Peyer's patch (tissue), 4 donors: Measurements from ENCODE around the gene ACOX3. TPM values are rescaled to one million over a fixed set of nuclear protein-coding genes. Genes with fewer than 3 reads are reported as not detected.
A peak's percentile ranks its signal among the peaks of the same experiment; 100 is the strongest.

ENCODE experiments used
- DNase-seq, 3 donors: peaks; one replicate each; pipeline ENCODE4 v3.0.0-alpha.2; 2017 to 2019
- H3K27ac ChIP-seq, 4 donors: fragments of 200-600 bp; sonication (generic); one replicate each; pipeline ENCODE4 v1.5.1; 2016 to 2019
- H3K27me3 ChIP-seq, 2 donors: fragments of 200-600 bp; sonication (generic); one replicate each; pipeline ENCODE4 v1.5.1; 2019
- H3K36me3 ChIP-seq, 3 donors: fragments of 200-600 bp; sonication (generic); one replicate each; pipeline ENCODE4 v1.5.1; 2016 to 2019
- H3K4me1 ChIP-seq, 4 donors: fragments of 200-600 bp; sonication (generic); one replicate each; pipeline ENCODE4 v1.5.1; 2016 to 2019
- H3K4me3 ChIP-seq, 4 donors: fragments of 200-600 bp; sonication (generic); 1 replicate in 3 of 4; 2 replicates in 1 of 4; pipeline ENCODE4 v1.5.1; 2016 to 2019; ENCODE audit warnings: mild to moderate bottlenecking in 1 of 4
- H3K9me3 ChIP-seq, 4 donors: fragments of 200-600 bp; sonication (generic); one replicate each; pipeline ENCODE4 v1.5.1; 2016 to 2019; ENCODE audit warnings: mild to moderate bottlenecking in 1 of 4
- CTCF ChIP-seq, 6 experiments: fragments of 450-650 bp in 4 of 6; fragments of 200-600 bp in 2 of 6; sonication (generic) in 1 of 6; IDR thresholded peaks; one replicate each; pipeline ENCODE4 v1.5.1; 2017 to 2019; ENCODE audit warnings: antibody characterized with exemption in 6 of 6, mild to moderate bottlenecking in 3 of 6, moderate library complexity in 1 of 6
- POLR2A ChIP-seq, 2 donors: fragments of 450-650 bp; IDR thresholded peaks; one replicate each; pipeline ENCODE4 v1.5.1; 2017; ENCODE audit warnings: antibody characterized with exemption in 2 of 2, mild to moderate bottlenecking in 2 of 2, moderate library complexity in 2 of 2
- total RNA-seq, 4 donors: library from RNA; depleted of rRNA; stranded (reverse); fragments of >200 nt; gene quantifications; one replicate each; pipeline ENCODE4 v1.1.0, GENCODE V29; 2016

The ACOX3 gene
- total RNA-seq, 4 donors from 2014 or later = 17.2 to 95.7 (median 43.7) TPM

GRCh38 chr4:8373270-8373972, 67.1 kb downstream of the ACOX3 start:
- H3K36me3 ChIP-seq = no peaks in the 10 kb centered on the region
- H3K4me1 ChIP-seq = no peaks in the 10 kb centered on the region
- H3K9me3 ChIP-seq = no peaks in the 10 kb centered on the region
- no peak for TF ChIP-seq CTCF (IDR thresholded peaks at IDR 0.05)
- no peak for TF ChIP-seq POLR2A (IDR thresholded peaks at IDR 0.05)
- no peaks in the 10 kb centered on the region for H3K27me3 ChIP-seq
- DNase-seq = peak in 1 of 3 donors; percentile 41
- H3K4me3 ChIP-seq = no peak overlapping the region
- H3K27ac ChIP-seq = no peak overlapping the region

GRCh38 chr4:8372506-8372905, 68.0 kb downstream of the ACOX3 start:
- Histone ChIP-seq H3K36me3 (no peaks in the 10 kb centered on the region), H3K4me1 (no peaks in the 10 kb centered on the region), H3K9me3 (no peaks in the 10 kb centered on the region), H3K27me3 (no peaks in the 10 kb centered on the region), H3K27ac (no peak overlapping the region), H3K4me3 (no peak overlapping the region)
- DNase-seq = peak in 1 of 3 donors; percentile 32
- TF ChIP-seq CTCF (IDR thresholded peaks at IDR 0.05) (no peak), POLR2A (IDR thresholded peaks at IDR 0.05) (no peak)

DNA sequence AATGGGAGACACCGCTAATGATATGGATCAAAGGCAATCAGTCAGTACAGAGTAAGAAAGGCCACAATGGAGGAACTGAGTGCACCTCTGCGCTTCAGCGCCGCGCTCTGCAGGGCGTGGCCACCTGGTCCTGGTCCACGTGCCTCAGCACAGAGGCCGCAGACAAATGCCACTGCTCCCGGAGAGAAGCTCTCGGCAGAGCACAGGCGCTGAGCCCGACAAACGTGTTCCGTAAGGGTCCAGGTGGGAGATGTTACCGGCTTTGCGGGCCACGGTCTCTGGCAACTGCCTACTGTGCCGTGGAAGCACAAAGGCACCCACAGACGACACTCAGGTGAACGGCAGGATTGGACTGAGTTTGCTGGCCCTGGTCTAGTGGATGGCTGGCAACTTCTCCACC, 68.9 kb downstream of the ACOX3 start:
- Histone ChIP-seq H3K36me3 (no peaks in the 10 kb centered on the region), H3K9me3 (no peaks in the 10 kb centered on the region), H3K27ac (no peak overlapping the region), H3K4me1 (no peaks in the 10 kb centered on the region), H3K4me3 (no peak overlapping the region), H3K27me3 (no peaks in the 10 kb centered on the region)
- DNase-seq = peak in 1 of 3 donors; percentile 20
- TF ChIP-seq POLR2A (IDR thresholded peaks at IDR 0.05) (no peak), CTCF (IDR thresholded peaks at IDR 0.05) (no peak)

- Histone ChIP-seq H3K27me3 (no peaks in the 10 kb centered on the region), H3K9me3 (no peaks in the 10 kb centered on the region), H3K4me1 (no peaks in the 10 kb centered on the region), H3K4me3 (no peak overlapping the region), H3K27ac (no peak overlapping the region), H3K36me3 (peaks cover 0 to 3% (median 0%) of the 10 kb centered on the region in 3 donors)
- TF ChIP-seq CTCF (IDR thresholded peaks at IDR 0.05) = no peak
- TF ChIP-seq POLR2A (IDR thresholded peaks at IDR 0.05) = no peak
- peak in 1 of 3 donors; percentile 29 for DNase-seq
Observed at GRCh38 chr4:8370835-8371595, 69.5 kb downstream of the ACOX3 start.

DNA sequence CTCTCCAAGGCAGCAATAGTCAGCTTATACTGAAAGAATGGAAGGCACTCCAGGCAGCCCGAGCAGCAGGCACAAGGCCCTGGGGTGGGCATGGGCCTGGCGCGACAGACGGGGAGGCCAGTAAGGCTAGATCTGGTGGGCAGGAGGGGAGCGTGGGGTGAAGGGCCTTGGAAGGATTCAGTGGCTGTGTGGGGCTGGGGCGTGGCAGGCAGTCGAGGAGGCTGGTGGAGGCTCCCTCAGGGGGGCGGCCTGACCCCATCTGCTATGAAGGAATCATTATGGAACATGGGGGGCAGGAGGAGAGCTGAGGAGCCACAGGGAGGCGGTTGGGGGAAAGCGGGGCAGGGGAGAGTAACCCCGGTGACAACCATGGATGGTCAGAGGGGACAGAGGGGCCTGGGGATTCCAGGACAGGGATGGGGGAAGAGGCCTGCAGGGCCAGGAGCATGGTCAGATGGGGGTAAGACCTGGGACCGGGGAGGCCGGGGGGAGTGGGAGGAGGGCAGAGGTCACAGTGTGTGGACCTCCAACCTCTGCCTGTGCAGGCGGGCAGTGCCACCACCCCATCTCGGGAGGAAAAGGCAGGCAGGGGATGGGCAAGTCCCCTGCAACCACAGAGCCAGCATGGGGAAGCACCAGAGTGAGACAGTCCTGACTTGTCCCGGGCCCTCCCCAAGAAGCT, 70.3 kb downstream of the ACOX3 start:
- Histone ChIP-seq H3K27me3 (no peaks in the 10 kb centered on the region), H3K36me3 (peaks cover 0 to 10% (median 0%) of the 10 kb centered on the region in 3 donors), H3K27ac (no peak overlapping the region), H3K4me3 (no peak overlapping the region), H3K4me1 (no peaks in the 10 kb centered on the region), H3K9me3 (no peaks in the 10 kb centered on the region)
- DNase-seq = peak in 1 of 3 donors; percentile 18
- TF ChIP-seq POLR2A (IDR thresholded peaks at IDR 0.05) (no peak), CTCF (IDR thresholded peaks at IDR 0.05) (no peak)
